ENCODE data around the gene ERC2. TPM values are rescaled to one million over a fixed set of nuclear protein-coding genes. Genes with fewer than 3 reads are reported as not detected.

Gene ERC2
- total and polyA plus RNA-seq, 2 of the 8 experiments (the other 6 are each of a cell fraction or from before 2014, with no cell fraction given): 16.4 to 22.8 TPM

DNA sequence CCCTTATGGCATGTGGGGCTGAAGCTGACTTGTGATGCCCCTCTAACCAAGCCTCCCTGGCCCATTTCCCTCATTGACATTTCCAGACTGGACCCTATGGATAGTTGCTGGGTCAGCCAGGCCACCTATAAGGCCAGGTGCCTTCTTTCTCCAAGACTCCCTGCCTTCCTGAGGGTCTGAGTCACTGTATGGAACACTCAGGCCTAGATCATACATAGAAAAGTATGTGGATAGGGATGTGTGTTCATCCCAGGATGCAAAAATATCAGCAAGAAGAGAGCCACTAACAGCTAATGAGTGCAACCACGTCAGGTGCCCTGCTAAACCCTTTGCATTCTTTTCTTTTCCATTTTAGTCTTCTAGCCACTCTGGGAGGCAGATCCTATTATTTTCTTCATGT lies 812.7 kb downstream of the ERC2 start (continued):
- no peak for TF ChIP-seq RXRA (IDR thresholded peaks at IDR 0.05; ENCODE audit: insufficient read depth, low read depth, low read length)

Measured in H1 (cell line).